K562 (cell line): ENCODE measurements around the gene HOXB4. TPM values are rescaled to one million over a fixed set of nuclear protein-coding genes. Genes with fewer than 3 reads are reported as not detected.

Experiments
- ATAC-seq: fragments of 200-7000 bp; cut with Tn5 transposase; 3 replicates; pipeline ENCODE4 v1.9.1; 2020; ENCODE audit warnings: moderate library complexity
- BruUV-seq: library from RNA; stranded (reverse); fragments of 400-500 nt; replicated peaks from 2 replicates; lab custom pipeline; 2021; lab: Mats Ljungman, UMichigan
- CTCF ChIA-PET: fragments of 300-600 bp; formaldehyde crosslinking; extraction: SDS; loops from one replicate; lab custom pipeline; 2021; ENCODE audit warnings: low intra/inter-chr PET ratio; lab: Yijun Ruan, JAX
- POLR2A ChIA-PET: fragments of 300-600, 350-650 bp; sonication (Branson Sonifier 250); formaldehyde crosslinking; extraction: SDS; loops from one replicate; lab custom pipeline; 2021; ENCODE audit warnings: antibody characterized with exemption, inconsistent platforms; lab: Yijun Ruan, JAX
- DNase-seq, 4 experiments: peaks; one replicate each; pipeline versions ENCODE4 v3.0.0 to v3.0.0-alpha.2; 2011 to 2018; ENCODE audit warnings: low spot score in 3 of 4, mixed read lengths in 3 of 4; ENCODE audit errors: extremely low read depth in 1 of 4
- FAIRE-seq: peaks from 2 replicates; lab custom pipeline; 2011; peaks lifted over from hg19 to GRCh38; lab: Jason Lieb, UNC
- H2AFZ ChIP-seq: 2 replicates; pipeline ENCODE4 v1.6.0; 2011; ENCODE audit warnings: low read depth, low read length, control low read depth, inconsistent platforms
- H3K27ac ChIP-seq: fragments of 200-600 bp; 3 replicates; pipeline ENCODE4 v1.8.0; 2011; ENCODE audit warnings: low read depth, mild to moderate bottlenecking, control low read depth, inconsistent platforms, low read length, moderate library complexity, mixed read lengths; ENCODE audit errors: extremely low read depth
- H3K27me3 ChIP-seq, 2 experiments: fragments of 300-600 bp in 1 of 2; 2 replicates in 1 of 2; 3 replicates in 1 of 2; pipeline versions ENCODE4 v1.6.0 to v1.8.0; 2011; ENCODE audit warnings: inconsistent platforms in 2 of 2, low read length in 2 of 2, mild to moderate bottlenecking in 1 of 2, mixed read lengths in 1 of 2, moderate library complexity in 1 of 2; ENCODE audit not compliant: control insufficient read depth in 2 of 2, insufficient read depth in 2 of 2
- H3K36me3 ChIP-seq: fragments of 300-600 bp; 3 replicates; pipeline ENCODE4 v1.8.0; 2011; ENCODE audit warnings: mild to moderate bottlenecking, low read length, inconsistent platforms; ENCODE audit not compliant: control insufficient read depth, insufficient read depth
- H3K4me1 ChIP-seq, 2 experiments: fragments of 200-600 bp in 1 of 2; replicated peaks in 1 of 2; 2 replicates in 1 of 2; 3 replicates in 1 of 2; pipeline versions ENCODE4 v1.5.1 to v1.8.0; 2011; ENCODE audit warnings: inconsistent platforms in 2 of 2, low read length in 2 of 2, mild to moderate bottlenecking in 1 of 2, mixed read lengths in 1 of 2, moderate library complexity in 1 of 2; ENCODE audit not compliant: control insufficient read depth in 2 of 2, insufficient read depth in 2 of 2
- H3K4me2 ChIP-seq: 2 replicates; pipeline ENCODE4 v1.6.1; 2011; ENCODE audit warnings: low read length, control low read depth, inconsistent platforms, mixed read lengths; ENCODE audit not compliant: insufficient read depth
- H3K4me3 ChIP-seq: fragments of 200-600 bp; sonication (generic), shearing (Covaris generic); 2 replicates; pipeline ENCODE4 v1.5.1; 2016; ENCODE audit warnings: control low read depth, inconsistent platforms
- H3K79me2 ChIP-seq: fragments of 200-600 bp; 3 replicates; pipeline ENCODE4 v1.8.0; 2011; ENCODE audit warnings: low read length, inconsistent platforms; ENCODE audit not compliant: control insufficient read depth, insufficient read depth
- H3K9ac ChIP-seq, 2 experiments: 2 replicates each; pipeline versions ENCODE4 v1.6.0 to v1.6.1; 2011; ENCODE audit warnings: low read depth in 2 of 2, low read length in 2 of 2, control low read depth in 1 of 2, inconsistent platforms in 1 of 2, mild to moderate bottlenecking in 1 of 2, mixed read lengths in 1 of 2; ENCODE audit not compliant: insufficient read depth in 1 of 2
- H3K9me1 ChIP-seq: one replicate; pipeline ENCODE4 v1.6.0; 2011; ENCODE audit warnings: inconsistent platforms, mild to moderate bottlenecking, low read length, moderate library complexity; ENCODE audit not compliant: control insufficient read depth, insufficient read depth
- H3K9me3 ChIP-seq: replicated peaks from 2 replicates; pipeline ENCODE4 v1.5.1; 2011; ENCODE audit warnings: low read depth, low read length, inconsistent platforms; ENCODE audit not compliant: control insufficient read depth, insufficient read depth
- H4K20me1 ChIP-seq: replicated peaks from 2 replicates; pipeline ENCODE4 v1.6.1; 2011; ENCODE audit warnings: low read length, inconsistent platforms, mixed read lengths; ENCODE audit not compliant: control insufficient read depth, insufficient read depth
- CUX1 ChIP-seq: fragments of 200-800 bp; sonication (Bioruptor generic); IDR thresholded peaks from 2 replicates; pipeline ENCODE4 v1.6.1; 2016; ENCODE audit warnings: missing genetic modification characterization, missing compliant biosample characterization
- ETV1 ChIP-seq: fragments of 450-650 bp; conservative IDR thresholded peaks from 2 replicates; pipeline ENCODE4 v1.6.1; 2016; ENCODE audit warnings: missing genetic modification characterization, control low read depth, low read depth, missing compliant biosample characterization
- FOXP4 ChIP-seq: sonication (generic); formaldehyde crosslinking; IDR thresholded peaks from 2 replicates; pipeline ENCODE4 v1.8.0; 2022; ENCODE audit warnings: mild to moderate bottlenecking, missing genetic modification reagents, borderline replicate concordance
- HMG20B ChIP-seq: fragments of 250-450 bp; sonication (Bioruptor Pico); IDR thresholded peaks from 2 replicates; pipeline ENCODE4 v1.5.0; 2021; ENCODE audit warnings: mild to moderate bottlenecking
- IFI16 ChIP-seq: fragments of 250-450 bp; sonication (Bioruptor Pico); IDR thresholded peaks from 2 replicates; pipeline ENCODE4 v2.1.2; 2022; ENCODE audit warnings: mild to moderate bottlenecking, inconsistent platforms
- KAT8 ChIP-seq: fragments of 450-650 bp; IDR thresholded peaks from 2 replicates; pipeline ENCODE4 v1.6.1; 2016; ENCODE audit warnings: low read depth, mild to moderate bottlenecking
- LARP7 ChIP-seq: fragments of 450-650 bp; IDR thresholded peaks from 2 replicates; pipeline ENCODE4 v1.6.1; 2016
- NELFE ChIP-seq: IDR thresholded peaks from 2 replicates; pipeline ENCODE4 v1.6.1; 2011; ENCODE audit warnings: mild to moderate bottlenecking; ENCODE audit not compliant: insufficient read depth, insufficient read length
- PHF20 ChIP-seq: fragments of 450-650 bp; IDR thresholded peaks from 2 replicates; pipeline ENCODE4 v1.6.1; 2018; ENCODE audit not compliant: partially characterized antibody
- SNAPC5 ChIP-seq: fragments of 250-450 bp; sonication (Bioruptor Pico); IDR thresholded peaks from 2 replicates; pipeline ENCODE4 v1.8.0; 2021; ENCODE audit warnings: moderate library complexity, mild to moderate bottlenecking, inconsistent platforms
- ZFX ChIP-seq: sonication (generic); formaldehyde crosslinking; IDR thresholded peaks from 2 replicates; pipeline ENCODE4 v1.8.0; 2022; ENCODE audit warnings: mild to moderate bottlenecking, missing genetic modification reagents, moderate library complexity
- ZNF232 ChIP-seq: sonication (generic); formaldehyde crosslinking; IDR thresholded peaks from 2 replicates; pipeline ENCODE4 v1.8.0; 2022; ENCODE audit warnings: mild to moderate bottlenecking, missing genetic modification reagents
- ZNF280B ChIP-seq: fragments of 250-450 bp; sonication (Bioruptor Pico); IDR thresholded peaks from 2 replicates; pipeline ENCODE4 v1.5.1; 2021; ENCODE audit warnings: mild to moderate bottlenecking
- whole genome bisulfite sequencing: fragments of 100-300 bp; shearing (Covaris generic); methylation state at CpG from one replicate; pipeline ENCODE4 v1.1.6; 2016; ENCODE audit warnings: low coverage, mixed read lengths; ENCODE audit not compliant: insufficient coverage; ENCODE audit errors: missing lambda C conversion rate; 5-methylcytosine and 5-hydroxymethylcytosine counted together
- in situ Hi-C: fragments of 300-500 bp; cut with MboI; formaldehyde crosslinking; loops from 4 replicates; pipeline ENCODE4 v1.15.0; 2018; ENCODE audit warnings: inconsistent platforms, mixed read lengths
- intact Hi-C: fragments of 100-400 bp; cut with micrococcal nuclease; formaldehyde crosslinking; loops from 2 replicates; pipeline ENCODE4 v1.14.2; 2022
- polyA plus RNA-seq, 8 experiments: library from polyadenylated mRNA; depleted of rRNA in 4 of 8; stranded (reverse) in 5 of 8; unstranded in 3 of 8; fragments of >200 nt; fragmentation: Nextera tagmentation in 2 of 8; fragmentation: Illumina TruSeq in 1 of 8; extraction: Ambion mirVana in 2 of 8; extraction: Trizol in 1 of 8; gene quantifications; 2 replicates each; pipeline versions ENCODE4 v1.2.1 to v1.2.3, GENCODE V29; 2011 to 2014; ENCODE audit warnings: inconsistent platforms in 1 of 8, missing spikeins in 1 of 8
- total RNA-seq, 7 experiments: library from RNA; depleted of rRNA in 6 of 7; stranded (reverse); fragments of >200 nt in 6 of 7; fragmentation: Illumina TruSeq in 2 of 7; extraction: Trizol in 2 of 7; gene quantifications; 2 replicates each; pipeline versions ENCODE4 v1.2.1 to v1.2.3, GENCODE V29; 2011 to 2021; ENCODE audit warnings: low replicate concordance in 1 of 7

The HOXB4 gene
- total and polyA plus RNA-seq, 9 of the 15 experiments (the other 6 are each of a cell fraction or from before 2014, with no cell fraction given): 1.6 to 34.9 (median 14.9) TPM

GRCh38 chr17:48615963-48616716, 38.0 kb upstream of the HOXB4 start:
- POLR2A ChIA-PET: interaction anchor here (0.7 kb wide), 1 partner anchor 55 kb away, joined by 3 read pairs; no protein-coding TSS in a partner anchor
- TF ChIP-seq IFI16 (CRISPR knock-in tag): no peak
- TF ChIP-seq ZNF232 (CRISPR knock-in tag): no peak
- TF ChIP-seq NELFE: no peak
- TF ChIP-seq ZNF280B (CRISPR knock-in tag): no peak
- TF ChIP-seq KAT8: no peak
- no peak for TF ChIP-seq ETV1 (tag)
- no peak for TF ChIP-seq HMG20B (CRISPR knock-in tag)
- no peak for TF ChIP-seq LARP7
- TF ChIP-seq CUX1 (CRISPR knock-in tag): no peak
- no peak for TF ChIP-seq PHF20
- TF ChIP-seq ZFX: no peak
- TF ChIP-seq SNAPC5 (CRISPR knock-in tag): no peak
- no peak for TF ChIP-seq FOXP4 (CRISPR knock-in tag)

More at GRCh38 chr17:48615963-48616716, 38.0 kb upstream of the HOXB4 start:
- no peaks in the 10 kb centered on the region for H3K27me3 ChIP-seq
- H4K20me1 ChIP-seq: peaks cover 16% of the 10 kb centered on the region; the same call in 1 of the 2 replicates
- intact Hi-C loops: no loop called here
- no TSS peak for BruUV-seq
- no peak overlapping the region for H3K9ac ChIP-seq
- no peak overlapping the region for H2AFZ ChIP-seq
- no peak overlapping the region for H3K27ac ChIP-seq
- DNase-seq (no peak), ATAC-seq (no peak), FAIRE-seq (no peak)
- H3K4me3 ChIP-seq: no peak overlapping the region
- in situ Hi-C loops: no loop called here
- WGBS: 86% methylated on average over 16 of the region's 17 CpGs
- no peaks in the 10 kb centered on the region for H3K9me1 ChIP-seq
- peaks cover 24% of the 10 kb centered on the region; the same call in 2 of the 3 replicates for H3K36me3 ChIP-seq
- H3K4me1 ChIP-seq: peaks cover 27 to 45% of the 10 kb centered on the region in 2 experiments; a peak in 4 of 5 replicates
- no peaks in the 10 kb centered on the region for H3K9me3 ChIP-seq
- CTCF ChIA-PET: interaction anchor here (1.5 kb wide), 1 partner anchor 16 kb away, joined by 3 read pairs; no protein-coding TSS in a partner anchor
- H3K79me2 ChIP-seq: peaks cover 44% of the 10 kb centered on the region
- no peak overlapping the region for H3K4me2 ChIP-seq
